Keratinocyte (primary cell): ENCODE measurements around the gene OR2F1. TPM values are rescaled to one million over a fixed set of nuclear protein-coding genes. Genes with fewer than 3 reads are reported as not detected.

Source experiments
- DNase-seq: peaks from one replicate; pipeline ENCODE4 v3.0.0-alpha.2; 2011; ENCODE audit warnings: low read depth, missing footprints, low spot score
- FAIRE-seq: peaks from 2 replicates; lab custom pipeline; 2011; peaks lifted over from hg19 to GRCh38; lab: Jason Lieb, UNC
- H2AFZ ChIP-seq: 2 replicates; pipeline ENCODE4 v1.6.0; 2012; ENCODE audit warnings: low read length, control low read depth, inconsistent platforms; ENCODE audit not compliant: control insufficient read depth
- H3K27ac ChIP-seq: 2 replicates; pipeline ENCODE4 v1.5.1; 2011; ENCODE audit warnings: low read length; ENCODE audit not compliant: control insufficient read depth, insufficient read depth
- H3K27me3 ChIP-seq: 3 replicates; pipeline ENCODE4 v1.6.0; 2011; ENCODE audit warnings: low read length; ENCODE audit not compliant: control insufficient read depth, insufficient read depth; ENCODE audit errors: extremely low read depth
- H3K36me3 ChIP-seq, 2 experiments: 2 replicates in 1 of 2; 3 replicates in 1 of 2; pipeline ENCODE4 v1.5.1; 2011; ENCODE audit warnings: low read length in 2 of 2, mild to moderate bottlenecking in 1 of 2; ENCODE audit not compliant: control insufficient read depth in 2 of 2, insufficient read depth in 2 of 2; ENCODE audit errors: extremely low read depth in 1 of 2
- H3K4me1 ChIP-seq: 3 replicates; pipeline ENCODE4 v1.5.1; 2011; ENCODE audit warnings: low read length; ENCODE audit not compliant: control insufficient read depth, insufficient read depth; ENCODE audit errors: extremely low read depth
- H3K4me2 ChIP-seq: 3 replicates; pipeline ENCODE4 v1.6.0; 2011; ENCODE audit warnings: low read depth, low read length; ENCODE audit not compliant: control insufficient read depth, insufficient read depth; ENCODE audit errors: extremely low read depth
- H3K4me3 ChIP-seq, 3 experiments: fragments of 200-600 bp in 1 of 3; sonication (generic) in 1 of 3; 2 replicates in 2 of 3; 3 replicates in 1 of 3; pipeline ENCODE4 v1.5.1; 2011 to 2016; ENCODE audit warnings: low read length in 3 of 3, mild to moderate bottlenecking in 3 of 3, control low read depth in 2 of 3, inconsistent platforms in 1 of 3, low read depth in 1 of 3, mixed read lengths in 1 of 3, mixed run types in 1 of 3, moderate library complexity in 1 of 3; ENCODE audit not compliant: control insufficient read depth in 2 of 3, insufficient read depth in 2 of 3; ENCODE audit errors: extremely low read depth in 1 of 3
- H3K79me2 ChIP-seq: 2 replicates; pipeline ENCODE4 v1.6.0; 2012; ENCODE audit warnings: low read length; ENCODE audit not compliant: control insufficient read depth, insufficient read depth
- H3K9ac ChIP-seq: 3 replicates; pipeline ENCODE4 v1.6.0; 2011; ENCODE audit warnings: low read length; ENCODE audit not compliant: control insufficient read depth, insufficient read depth; ENCODE audit errors: extremely low read depth
- H3K9me1 ChIP-seq: 3 replicates; pipeline ENCODE4 v1.6.0; 2011; ENCODE audit warnings: low read length; ENCODE audit not compliant: control insufficient read depth, insufficient read depth; ENCODE audit errors: extremely low read depth
- H3K9me3 ChIP-seq: 2 replicates; pipeline ENCODE4 v1.5.1; 2012; ENCODE audit warnings: low read depth, low read length; ENCODE audit not compliant: control insufficient read depth
- H4K20me1 ChIP-seq: 3 replicates; pipeline ENCODE4 v1.6.0; 2011; ENCODE audit warnings: low read length; ENCODE audit not compliant: control insufficient read depth, insufficient read depth; ENCODE audit errors: extremely low read depth
- EZH2 ChIP-seq: IDR thresholded peaks from one replicate; pipeline ENCODE4 v1.6.1; 2012; ENCODE audit warnings: inconsistent platforms, mild to moderate bottlenecking, low read length, moderate library complexity
- dilution Hi-C: fragments of 300-500 bp; cut with MboI; formaldehyde crosslinking; loops from one replicate; pipeline ENCODE4 v1.7.0; 2020; ENCODE audit warnings: low sequenced_read_pairs; ENCODE audit not compliant: extremely low pct_ligation_motif_present
- polyA plus RNA-seq, 5 experiments: library from polyadenylated mRNA; depleted of rRNA in 3 of 5; stranded (reverse) in 3 of 5; stranded (forward) in 1 of 5; unstranded in 1 of 5; fragments of >200 nt; gene quantifications; 1 replicate in 1 of 5; 2 replicates in 3 of 5; 3 replicates in 1 of 5; pipeline versions ENCODE4 v1.2.1 to v1.2.3, GENCODE V29; 2011 to 2012; ENCODE audit warnings: missing spikeins in 2 of 5, low read depth in 1 of 5, low replicate concordance in 1 of 5
- TF ChIP-seq, protein P1 (sequence below), 3 experiments: IDR thresholded peaks in 1 of 3; conservative IDR thresholded peaks in 1 of 3; optimal IDR thresholded peaks in 1 of 3; 2 replicates in 2 of 3; 3 replicates in 1 of 3; pipeline versions ENCODE3 to v1.5.1; 2011; ENCODE audit warnings: low read length in 3 of 3, mild to moderate bottlenecking in 3 of 3, moderate library complexity in 2 of 3, control low read depth in 1 of 3, inconsistent platforms in 1 of 3; ENCODE audit not compliant: insufficient read depth in 2 of 3; ENCODE audit errors: extremely low read depth in 1 of 3

Gene OR2F1
- polyA plus RNA-seq, 1 donor (not counting 4 experiments of a cell fraction or from before 2014, with no cell fraction given): not detected

DNA sequence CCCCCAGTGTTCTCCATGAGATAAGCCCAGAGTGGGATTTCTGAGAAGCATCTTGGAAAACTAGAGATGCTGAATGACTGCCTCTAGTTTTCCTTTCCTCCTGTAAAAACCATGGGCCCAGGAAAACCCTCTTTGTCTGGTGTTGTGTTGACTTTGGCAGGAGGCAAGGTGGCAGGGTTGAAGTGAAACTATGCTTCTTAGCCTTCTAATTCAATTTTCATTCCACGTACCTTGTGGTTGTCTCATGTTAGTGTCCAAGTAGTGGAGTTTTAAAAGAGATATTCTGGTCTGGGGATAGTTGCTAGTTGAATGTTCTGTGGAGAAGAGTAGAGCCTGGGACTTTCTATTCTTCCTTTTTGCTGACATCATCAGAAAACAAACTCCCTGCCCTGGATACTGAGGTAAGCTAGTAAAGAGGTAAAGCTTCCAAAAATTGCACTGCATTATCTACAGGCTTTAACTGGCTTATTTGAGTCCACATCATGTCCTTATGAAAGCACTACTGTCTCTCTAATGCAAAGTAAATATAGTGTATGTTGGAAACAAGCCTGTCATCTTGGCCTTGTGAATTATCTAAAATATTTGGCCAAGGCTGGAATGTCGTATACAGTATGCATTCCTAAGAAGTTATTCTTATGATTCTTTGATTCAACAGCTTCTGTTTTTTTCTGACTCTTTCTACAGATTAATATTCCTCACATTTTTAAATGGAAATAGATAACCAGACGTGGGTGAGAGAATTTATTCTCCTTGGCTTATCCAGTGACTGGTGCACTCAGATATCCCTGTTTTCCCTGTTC, 19.9 kb upstream of the OR2F1 start, which contains the start of gene OR2F2:
Gene OR2F2 (plus strand): TSS at position 708 of the 800 bp plus-strand sequence. CDS start 0 bp downstream, at position 708.
- dilution Hi-C loops: no loop called here

DNA sequence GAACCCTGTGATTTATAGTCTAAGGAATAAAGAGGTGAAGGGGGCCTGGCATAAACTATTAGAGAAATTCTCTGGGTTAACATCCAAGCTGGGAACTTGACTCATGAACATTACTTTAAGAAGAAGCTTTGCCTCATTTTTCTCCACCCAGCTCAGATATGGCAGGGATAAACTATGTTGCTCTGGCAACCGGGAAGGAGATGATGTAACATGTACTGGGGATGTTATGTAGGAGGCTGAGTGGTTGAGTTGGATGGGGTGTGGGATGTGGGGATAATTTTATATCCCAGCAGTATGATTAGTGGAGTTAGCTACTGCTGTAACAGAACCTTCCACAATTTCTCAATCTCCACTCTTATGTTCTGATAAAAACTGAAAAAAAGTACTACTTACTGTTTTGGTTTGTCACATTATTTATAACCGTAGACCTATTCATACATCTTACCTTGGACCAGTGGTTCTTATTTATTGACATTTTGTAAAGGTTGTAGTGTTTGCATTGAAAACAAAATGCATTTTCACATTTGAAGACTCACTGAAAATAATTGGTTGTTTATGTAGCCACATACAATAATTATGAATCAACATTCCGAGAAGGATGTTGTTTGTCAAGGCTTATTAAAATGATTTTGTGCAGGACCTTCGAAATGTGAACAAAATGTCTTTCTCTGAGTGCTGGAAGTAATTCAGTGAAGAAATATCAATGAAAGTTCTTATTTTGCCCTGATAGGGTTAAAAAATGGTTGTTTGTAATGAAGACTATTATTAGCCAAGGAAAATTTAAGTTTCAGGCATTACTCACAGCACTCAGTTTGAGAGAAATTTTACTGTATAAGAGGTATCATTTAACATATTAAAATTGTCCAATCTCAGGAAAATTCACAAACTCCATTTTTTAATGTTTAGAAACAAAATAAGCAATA, 18.3 kb upstream of the OR2F1 start:
- no peaks in the 10 kb centered on the region for H3K9me3 ChIP-seq
- H3K27me3 ChIP-seq: no peaks in the 10 kb centered on the region
- H3K27ac ChIP-seq: no peak overlapping the region
- no peak for TF ChIP-seq EZH2
- TF ChIP-seq, protein P1, sequence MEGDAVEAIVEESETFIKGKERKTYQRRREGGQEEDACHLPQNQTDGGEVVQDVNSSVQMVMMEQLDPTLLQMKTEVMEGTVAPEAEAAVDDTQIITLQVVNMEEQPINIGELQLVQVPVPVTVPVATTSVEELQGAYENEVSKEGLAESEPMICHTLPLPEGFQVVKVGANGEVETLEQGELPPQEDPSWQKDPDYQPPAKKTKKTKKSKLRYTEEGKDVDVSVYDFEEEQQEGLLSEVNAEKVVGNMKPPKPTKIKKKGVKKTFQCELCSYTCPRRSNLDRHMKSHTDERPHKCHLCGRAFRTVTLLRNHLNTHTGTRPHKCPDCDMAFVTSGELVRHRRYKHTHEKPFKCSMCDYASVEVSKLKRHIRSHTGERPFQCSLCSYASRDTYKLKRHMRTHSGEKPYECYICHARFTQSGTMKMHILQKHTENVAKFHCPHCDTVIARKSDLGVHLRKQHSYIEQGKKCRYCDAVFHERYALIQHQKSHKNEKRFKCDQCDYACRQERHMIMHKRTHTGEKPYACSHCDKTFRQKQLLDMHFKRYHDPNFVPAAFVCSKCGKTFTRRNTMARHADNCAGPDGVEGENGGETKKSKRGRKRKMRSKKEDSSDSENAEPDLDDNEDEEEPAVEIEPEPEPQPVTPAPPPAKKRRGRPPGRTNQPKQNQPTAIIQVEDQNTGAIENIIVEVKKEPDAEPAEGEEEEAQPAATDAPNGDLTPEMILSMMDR (optimal IDR thresholded peaks at IDR 0.05 in 1 of 3, IDR thresholded peaks at IDR 0.05 in 1 of 3, conservative IDR thresholded peaks at IDR 0.05 in 1 of 3; ENCODE audit: extremely low read depth in 1 of 3, insufficient read depth in 2 of 3, low read length in 3 of 3): no peak
- no peak overlapping the region for H3K4me3 ChIP-seq
- no peak for FAIRE-seq
- H2AFZ ChIP-seq: no peak overlapping the region
- no peak for DNase-seq
- dilution Hi-C loops: no loop called here
- no peaks in the 10 kb centered on the region for H3K79me2 ChIP-seq
- no peak overlapping the region for H3K9ac ChIP-seq
- no peaks in the 10 kb centered on the region for H4K20me1 ChIP-seq
- no peak overlapping the region for H3K4me2 ChIP-seq
- no peaks in the 10 kb centered on the region for H3K4me1 ChIP-seq
- H3K9me1 ChIP-seq: no peaks in the 10 kb centered on the region
- no peaks in the 10 kb centered on the region for H3K36me3 ChIP-seq

More for the DNA sequence above, 19.9 kb upstream of the OR2F1 start, which contains the start of gene OR2F2:
- Histone ChIP-seq H3K27me3 (no peaks in the 10 kb centered on the region), H3K9me3 (no peaks in the 10 kb centered on the region), H3K4me3 (no peak within 1 kb of the TSS), H3K9me1 (no peaks in the 10 kb centered on the region), H3K36me3 (no peaks in the 10 kb centered on the region), H2AFZ (no peak within 1 kb of the TSS), H3K4me1 (no peaks in the 10 kb centered on the region), H3K4me2 (no peak within 1 kb of the TSS), H3K9ac (no peak within 1 kb of the TSS), H3K79me2 (no peaks in the 10 kb centered on the region), H3K27ac (no peak within 1 kb of the TSS), H4K20me1 (no peaks in the 10 kb centered on the region)
- FAIRE-seq (no peak), DNase-seq (no peak)
- no peak for TF ChIP-seq EZH2
- TF ChIP-seq, protein P1 (optimal IDR thresholded peaks at IDR 0.05 in 1 of 3, IDR thresholded peaks at IDR 0.05 in 1 of 3, conservative IDR thresholded peaks at IDR 0.05 in 1 of 3; ENCODE audit: extremely low read depth in 1 of 3, insufficient read depth in 2 of 3, low read length in 3 of 3): no peak
